Activated CD8-positive, alpha-beta T cell treated with anti-CD3 and anti-CD28 coated beads, Interleukin-2, amount 10 ng/mL, durations not matched to agents 7 days and 5 days (primary cell): Measurements from ENCODE around the gene TECPR2. TPM values are rescaled to one million over a fixed set of nuclear protein-coding genes. Genes with fewer than 3 reads are reported as not detected.
A peak's percentile ranks its signal among the peaks of the same experiment; 100 is the strongest.
"Not testable (repeated sequence)": the region's sequence is repeated elsewhere in the genome, so short reads cannot be mapped to it uniquely, and the experiment has no call there.

Source experiments
- ATAC-seq: fragments of 150-1000 bp; cut with Tn5 transposase; one replicate; pipeline ENCODE4 v1.10.0; 2021; ENCODE audit warnings: moderate library complexity
- CTCF ChIA-PET: fragments of 350-600 bp; sonication (Branson Sonifier 250); formaldehyde crosslinking; loops from one replicate; lab custom pipeline; 2021; ENCODE audit warnings: antibody characterized with exemption; lab: Charles Lee
- POLR2A ChIA-PET: fragments of 350-600 bp; sonication (Branson Sonifier 250); formaldehyde crosslinking; loops from one replicate; lab custom pipeline; 2021; ENCODE audit warnings: antibody characterized with exemption; lab: Charles Lee
- DNase-seq: peaks from one replicate; pipeline ENCODE4 v3.0.0-alpha.2; 2020
- H3K27ac Mint-ChIP-seq: one replicate; pipeline ENCODE4 v1.8.0; 2021; ENCODE audit warnings: mild to moderate bottlenecking, mixed read lengths
- H3K27me3 Mint-ChIP-seq: one replicate; pipeline ENCODE4 v1.8.0; 2021; ENCODE audit warnings: low read depth, mixed read lengths
- H3K36me3 Mint-ChIP-seq: one replicate; pipeline ENCODE4 v1.8.0; 2021; ENCODE audit warnings: low read depth, mixed read lengths
- H3K4me1 Mint-ChIP-seq: one replicate; pipeline ENCODE4 v1.8.0; 2021; ENCODE audit warnings: low read depth, mixed read lengths
- H3K4me3 Mint-ChIP-seq: one replicate; pipeline ENCODE4 v1.8.0; 2021; ENCODE audit warnings: mild to moderate bottlenecking, mixed read lengths
- H3K9me3 Mint-ChIP-seq: one replicate; pipeline ENCODE4 v1.8.0; 2022; ENCODE audit warnings: mixed read lengths; ENCODE audit not compliant: insufficient read depth
- total RNA-seq, 2 experiments: library from RNA; stranded (reverse); gene quantifications; one replicate each; pipeline ENCODE4 v1.2.3, GENCODE V29; 2021

The TECPR2 gene
- total RNA-seq, 2 experiments from 2014 or later = 8.0 to 9.4 TPM

DNA sequence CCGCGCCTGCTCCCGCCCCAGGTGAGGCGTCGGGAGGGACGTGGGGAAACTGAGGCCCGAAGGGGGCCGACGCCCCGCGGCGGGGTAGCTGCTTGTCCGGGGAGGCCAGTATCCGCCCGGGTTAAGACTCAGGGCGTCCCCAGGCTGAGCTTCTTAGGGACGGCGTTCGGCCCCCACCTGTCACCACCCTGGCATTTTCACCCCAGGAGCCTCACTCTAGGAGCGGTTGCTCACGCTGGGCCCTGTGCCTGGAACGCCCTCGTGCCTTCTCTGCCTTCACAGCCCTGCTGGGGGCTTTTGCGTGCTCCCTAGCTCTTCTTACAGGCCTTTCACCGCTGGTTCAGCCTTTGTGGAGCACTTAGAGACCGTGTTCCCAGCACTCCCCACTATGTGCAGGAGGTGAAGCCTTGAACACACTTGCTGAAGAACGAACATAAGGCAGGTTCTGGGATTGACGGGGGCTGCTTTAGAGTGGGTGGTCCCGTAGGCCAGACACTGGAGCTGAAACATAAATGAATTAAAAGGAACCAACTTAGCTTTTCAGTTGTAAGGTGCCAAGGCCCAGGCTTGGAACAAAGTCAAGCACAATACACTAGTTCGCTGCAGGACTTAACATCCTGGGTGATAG, 42.6 kb upstream of the TECPR2 start:
- Mint-ChIP-seq H3K4me1 (peaks cover 48% of the 10 kb centered on the region), H3K4me3 (peak overlapping the region; percentile 87), H3K27ac (peak overlapping the region; percentile 90), H3K27me3 (no peaks in the 10 kb centered on the region), H3K9me3 (no peaks in the 10 kb centered on the region), H3K36me3 (peaks cover 4% of the 10 kb centered on the region)
- CTCF ChIA-PET = interaction anchor here (0.6 to 1.5 kb wide), 7 partner anchors 15 to 372 kb away, joined by 3 to 8 read pairs (median 3); partner anchors contain the start of genes CINP, MOK and TECPR2
- peak; percentile 41 for ATAC-seq
- peak; percentile 54 for DNase-seq
- POLR2A ChIA-PET = interaction anchor here (1.3 to 4.3 kb wide), 2 partner anchors 15 to 42 kb away, joined by 4 to 19 read pairs; partner anchors contain the start of genes CINP, MOK and TECPR2

GRCh38 chr14:102320671-102321455, 41.9 kb upstream of the TECPR2 start:
- no peaks in the 10 kb centered on the region for H3K27me3 Mint-ChIP-seq
- DNase-seq (no peak), ATAC-seq (no peak)
- peaks cover 48% of the 10 kb centered on the region for H3K4me1 Mint-ChIP-seq
- H3K36me3 Mint-ChIP-seq = peaks cover 4% of the 10 kb centered on the region
- H3K27ac Mint-ChIP-seq = peak overlapping the region; percentile 90
- CTCF ChIA-PET = interaction anchor here (0.6 to 1.5 kb wide), 4 partner anchors 10 to 373 kb away, joined by 3 to 8 read pairs (median 3); partner anchors contain the start of gene MOK
- peak overlapping the region; percentile 87 for H3K4me3 Mint-ChIP-seq
- POLR2A ChIA-PET = interaction anchor here (0.5 to 4.3 kb wide), 2 partner anchors 41 to 120 kb away, joined by 4 to 19 read pairs; partner anchors contain the start of genes CINP and TECPR2
- no peaks in the 10 kb centered on the region for H3K9me3 Mint-ChIP-seq

- H3K27ac Mint-ChIP-seq = peak overlapping the region; percentile 18
- ChIA-PET POLR2A (interaction anchor here (0.6 to 4.3 kb wide), 2 partner anchors 41 to 611 kb away, joined by 3 to 19 read pairs; partner anchors contain the start of genes CINP and TECPR2), CTCF (interaction anchor here (1.3 kb wide), 1 partner anchor 11 kb away, joined by 3 read pairs; no protein-coding TSS in a partner anchor)
Measured at GRCh38 chr14:102321456-102322422, 41.0 kb upstream of the TECPR2 start.

GRCh38 chr14:102323102-102323501, 39.6 kb upstream of the TECPR2 start:
- no peaks in the 10 kb centered on the region for H3K27me3 Mint-ChIP-seq
- H3K36me3 Mint-ChIP-seq = peaks cover 5% of the 10 kb centered on the region
- no peaks in the 10 kb centered on the region for H3K9me3 Mint-ChIP-seq
- DNase-seq (peak; percentile 46), ATAC-seq (no peak)
- H3K4me3 Mint-ChIP-seq = no peak overlapping the region
- H3K27ac Mint-ChIP-seq = no peak overlapping the region
- H3K4me1 Mint-ChIP-seq = peaks cover 32% of the 10 kb centered on the region
- ChIA-PET CTCF (interaction anchor here (0.8 kb wide), 1 partner anchor 62 kb away, joined by 3 read pairs; no protein-coding TSS in a partner anchor), POLR2A (no interaction called here)

More at GRCh38 chr14:102321456-102322422, 41.0 kb upstream of the TECPR2 start:
- DNase-seq = no peak
- Mint-ChIP-seq H3K4me3 (no peak overlapping the region), H3K36me3 (peaks cover 6% of the 10 kb centered on the region), H3K27me3 (no peaks in the 10 kb centered on the region), H3K4me1 (peaks cover 44% of the 10 kb centered on the region), H3K9me3 (no peaks in the 10 kb centered on the region)
- no peak for ATAC-seq

DNA sequence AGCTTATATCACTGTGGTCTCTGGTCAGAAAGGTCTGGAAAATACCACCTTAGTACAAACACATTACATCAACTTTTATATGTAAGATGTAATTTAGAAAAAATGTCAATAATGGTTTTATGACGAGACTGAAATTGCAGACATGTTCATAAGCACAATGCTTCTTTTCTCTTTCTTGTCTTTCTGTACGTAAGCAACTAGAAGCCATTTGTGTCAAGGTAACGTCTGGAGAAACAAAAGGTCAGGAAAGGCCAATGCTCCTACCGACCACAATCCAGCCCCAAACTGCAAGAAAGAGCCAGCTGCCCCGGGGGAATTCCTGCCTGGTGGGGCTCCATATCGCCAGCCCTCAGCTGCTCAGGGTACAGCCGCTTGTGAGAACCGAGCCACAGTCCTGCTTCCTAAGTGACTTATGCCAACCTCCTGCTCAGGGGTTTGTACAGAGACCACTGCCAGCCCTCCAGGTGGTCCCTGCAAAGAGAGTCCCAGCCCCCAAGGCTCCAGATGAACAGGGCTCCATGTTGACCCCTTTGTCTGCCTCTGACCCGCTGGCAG, 36.9 kb upstream of the TECPR2 start:
- no peak overlapping the region for H3K27ac Mint-ChIP-seq
- CTCF ChIA-PET = interaction anchor here (1.2 kb wide), 1 partner anchor 11 kb away, joined by 3 read pairs; no protein-coding TSS in a partner anchor

DNA sequence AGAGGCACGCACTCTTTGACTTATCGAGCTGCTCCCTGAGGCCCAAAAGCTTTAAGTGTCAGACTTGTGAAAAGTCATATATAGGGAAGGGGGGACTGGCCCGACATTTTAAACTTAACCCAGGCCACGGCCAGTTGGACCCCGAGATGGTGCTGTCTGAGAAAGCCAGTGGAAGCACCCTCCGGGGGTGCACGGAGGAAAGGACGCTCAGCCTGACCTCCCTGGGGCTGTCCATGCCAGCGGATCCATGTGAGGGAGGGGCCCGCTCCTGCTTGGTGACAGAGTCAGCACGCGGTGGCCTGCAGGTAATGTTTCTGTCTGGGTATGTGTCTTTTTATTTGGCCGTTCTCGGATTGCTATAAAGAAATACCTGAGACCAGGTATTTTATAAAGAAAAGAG, 36.2 kb upstream of the TECPR2 start:
- H3K4me3 Mint-ChIP-seq = no peak overlapping the region
- no peak overlapping the region for H3K27ac Mint-ChIP-seq
- no peak for DNase-seq
- ATAC-seq = no peak
- no peaks in the 10 kb centered on the region for H3K27me3 Mint-ChIP-seq
- peaks cover 8% of the 10 kb centered on the region for H3K4me1 Mint-ChIP-seq
- CTCF ChIA-PET = interaction anchor here (1.2 kb wide), 1 partner anchor 12 kb away, joined by 3 read pairs; no protein-coding TSS in a partner anchor
- no peaks in the 10 kb centered on the region for H3K9me3 Mint-ChIP-seq
- peaks cover 6% of the 10 kb centered on the region for H3K36me3 Mint-ChIP-seq
- POLR2A ChIA-PET = no interaction called here

More for the DNA sequence above, 36.9 kb upstream of the TECPR2 start:
- POLR2A ChIA-PET = interaction anchor here (0.6 kb wide), 1 partner anchor 49 kb away, joined by 3 read pairs; no protein-coding TSS in a partner anchor
- no peaks in the 10 kb centered on the region for H3K27me3 Mint-ChIP-seq
- H3K36me3 Mint-ChIP-seq = peaks cover 5% of the 10 kb centered on the region
- no peak overlapping the region for H3K4me3 Mint-ChIP-seq
- ATAC-seq (no peak), DNase-seq (no peak)
- H3K4me1 Mint-ChIP-seq = peaks cover 12% of the 10 kb centered on the region
- no peaks in the 10 kb centered on the region for H3K9me3 Mint-ChIP-seq

- H3K27ac Mint-ChIP-seq, CTCF ChIA-PET, H3K4me3 Mint-ChIP-seq, H3K9me3 Mint-ChIP-seq, H3K4me1 Mint-ChIP-seq, ATAC-seq, DNase-seq, H3K27me3 Mint-ChIP-seq: not testable (repeated sequence)
- peaks cover 17% of the 10 kb centered on the region for H3K36me3 Mint-ChIP-seq
- POLR2A ChIA-PET = interaction anchor here (0.5 kb wide), 1 partner anchor 672 kb away, joined by 6 read pairs; no protein-coding TSS in a partner anchor
Measured at GRCh38 chr14:102329381-102329780, 33.4 kb upstream of the TECPR2 start.

DNA sequence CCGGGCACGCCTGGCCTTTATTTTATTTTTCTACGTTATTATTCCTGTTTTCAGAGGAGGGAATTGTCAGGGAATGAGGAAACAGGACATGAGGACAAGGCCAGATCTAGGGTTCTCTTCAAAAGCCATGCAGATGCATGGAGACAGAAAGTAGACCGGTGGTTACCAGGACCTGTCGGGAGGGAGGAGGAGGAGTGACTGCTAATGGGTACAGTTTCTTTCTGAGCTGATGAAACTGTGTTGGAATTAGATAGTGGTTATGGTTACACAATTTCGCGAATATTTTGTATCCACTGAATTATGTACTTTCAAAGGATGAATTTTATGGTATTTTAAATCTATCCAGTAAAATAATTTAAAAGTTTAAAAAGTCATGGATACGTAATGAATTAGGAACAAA, 31.9 kb upstream of the TECPR2 start:
- ChIA-PET CTCF (no interaction called here), POLR2A (no interaction called here)
- H3K9me3 Mint-ChIP-seq = no peaks in the 10 kb centered on the region
- no peak for ATAC-seq
- H3K27me3 Mint-ChIP-seq = no peaks in the 10 kb centered on the region
- DNase-seq = no peak
- H3K4me1 Mint-ChIP-seq = peaks cover 5% of the 10 kb centered on the region
- H3K4me3 Mint-ChIP-seq = no peak overlapping the region
- no peak overlapping the region for H3K27ac Mint-ChIP-seq
- peaks cover 21% of the 10 kb centered on the region for H3K36me3 Mint-ChIP-seq

DNA sequence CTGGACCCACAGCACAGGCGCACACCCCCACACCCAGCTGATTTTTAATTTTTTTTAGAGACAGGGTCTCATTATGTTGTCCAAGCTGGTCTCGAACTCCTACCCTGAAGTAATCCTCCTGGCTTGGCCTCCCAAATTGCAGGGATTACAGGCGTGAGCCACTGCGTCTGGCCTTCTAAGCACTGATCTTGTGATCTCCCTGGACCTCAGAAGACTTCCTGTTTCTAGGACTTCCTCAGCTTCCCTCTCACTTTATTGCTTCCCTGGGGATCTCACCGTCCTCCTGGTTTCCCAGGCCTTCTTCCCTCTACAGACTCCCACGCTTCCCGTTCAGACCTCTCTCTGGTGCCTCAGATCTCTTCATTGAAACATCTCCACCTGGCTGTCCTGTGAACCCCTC, 29.4 kb upstream of the TECPR2 start:
- POLR2A ChIA-PET = no interaction called here
- H3K27ac Mint-ChIP-seq = peak overlapping the region; percentile 20

More for the DNA sequence above, 29.4 kb upstream of the TECPR2 start:
- no peak for DNase-seq
- Mint-ChIP-seq H3K9me3 (no peaks in the 10 kb centered on the region), H3K36me3 (peaks cover 26% of the 10 kb centered on the region), H3K4me3 (no peak overlapping the region), H3K4me1 (peaks cover 6% of the 10 kb centered on the region), H3K27me3 (no peaks in the 10 kb centered on the region)
- no peak for ATAC-seq
- CTCF ChIA-PET = interaction anchor here (0.7 kb wide), 1 partner anchor 21 kb away, joined by 3 read pairs; no protein-coding TSS in a partner anchor
